Spinal cord (tissue), 10 donors: Measurements from ENCODE around the gene USP7. TPM values are rescaled to one million over a fixed set of nuclear protein-coding genes. Genes with fewer than 3 reads are reported as not detected.

Source experiments
- DNase-seq, 6 donors: peaks; one replicate each; pipeline versions ENCODE4 v3.0.0 to v3.0.0-alpha.2; 2013 to 2015; ENCODE audit warnings: low spot score in 6 of 6, low read depth in 4 of 6
- H3K27ac ChIP-seq: one replicate; pipeline ENCODE4 v1.5.1; 2013; ENCODE audit warnings: low read depth, low read length, control low read depth
- H3K27me3 ChIP-seq: one replicate; pipeline ENCODE4 v1.6.1; 2013; ENCODE audit warnings: low read length; ENCODE audit not compliant: control insufficient read depth, insufficient read depth
- H3K36me3 ChIP-seq: one replicate; pipeline ENCODE4 v1.6.1; 2013; ENCODE audit warnings: low read length; ENCODE audit not compliant: control insufficient read depth, insufficient read depth
- H3K4me1 ChIP-seq: one replicate; pipeline ENCODE4 v1.6.1; 2013; ENCODE audit warnings: low read length; ENCODE audit not compliant: control insufficient read depth, insufficient read depth
- H3K4me3 ChIP-seq: one replicate; pipeline ENCODE4 v1.5.1; 2013; ENCODE audit warnings: low read depth, low read length, control low read depth
- H3K9me3 ChIP-seq: one replicate; pipeline ENCODE4 v1.6.1; 2013; ENCODE audit warnings: low read length; ENCODE audit not compliant: control insufficient read depth, insufficient read depth
- WGBS: methylation state at CpG from one replicate; pipeline ENCODE4 v1.1.5; 2013; ENCODE audit warnings: missing lambda C conversion rate; ENCODE audit not compliant: insufficient coverage; 5-methylcytosine and 5-hydroxymethylcytosine counted together
- polyA plus RNA-seq, 2 donors: library from polyadenylated mRNA; unstranded; fragments of 120-200 nt; gene quantifications; one replicate each; pipeline ENCODE4 v1.2.1, GENCODE V29; 2013; ENCODE audit not compliant: insufficient read length in 2 of 2
- total RNA-seq, 2 donors: library from RNA; depleted of rRNA in 1 of 2; stranded (reverse); fragments of 120-200 nt in 1 of 2; fragments of >200 nt in 1 of 2; gene quantifications; one replicate each; pipeline versions ENCODE4 v1.2.3 to v1.2.4, GENCODE V29; 2013 to 2014
- donor health status: healthy.

Gene USP7
- total and polyA plus RNA-seq, 4 donors = 60.6 to 103 (median 95.3) TPM

DNA sequence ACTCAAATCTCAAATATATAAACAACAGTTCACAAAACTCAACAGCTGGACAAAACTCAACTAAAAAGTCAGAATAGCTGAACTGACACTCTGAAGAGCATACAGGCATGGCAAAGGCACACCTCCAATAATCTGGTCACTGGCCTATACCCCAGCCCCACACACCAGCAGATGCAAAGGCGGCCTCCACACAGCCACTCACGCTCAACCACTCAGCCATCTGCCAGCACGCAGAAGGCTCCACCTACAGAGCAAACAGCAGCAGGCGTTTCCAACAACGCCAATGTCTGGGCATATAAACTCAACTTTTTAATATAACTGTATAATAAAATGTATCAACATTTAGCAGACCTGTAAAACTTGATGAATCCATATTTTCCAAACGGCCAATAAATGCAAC lies 17.2 kb downstream of the USP7 start:
- DNase-seq = no peak
- Histone ChIP-seq H3K27me3 (no peaks in the 10 kb centered on the region), H3K36me3 (no peaks in the 10 kb centered on the region), H3K4me3 (no peak overlapping the region), H3K9me3 (no peaks in the 10 kb centered on the region), H3K4me1 (peaks cover 35% of the 10 kb centered on the region), H3K27ac (no peak overlapping the region)
- WGBS = 69% methylated on average over 2 of the region's 6 CpGs

DNA sequence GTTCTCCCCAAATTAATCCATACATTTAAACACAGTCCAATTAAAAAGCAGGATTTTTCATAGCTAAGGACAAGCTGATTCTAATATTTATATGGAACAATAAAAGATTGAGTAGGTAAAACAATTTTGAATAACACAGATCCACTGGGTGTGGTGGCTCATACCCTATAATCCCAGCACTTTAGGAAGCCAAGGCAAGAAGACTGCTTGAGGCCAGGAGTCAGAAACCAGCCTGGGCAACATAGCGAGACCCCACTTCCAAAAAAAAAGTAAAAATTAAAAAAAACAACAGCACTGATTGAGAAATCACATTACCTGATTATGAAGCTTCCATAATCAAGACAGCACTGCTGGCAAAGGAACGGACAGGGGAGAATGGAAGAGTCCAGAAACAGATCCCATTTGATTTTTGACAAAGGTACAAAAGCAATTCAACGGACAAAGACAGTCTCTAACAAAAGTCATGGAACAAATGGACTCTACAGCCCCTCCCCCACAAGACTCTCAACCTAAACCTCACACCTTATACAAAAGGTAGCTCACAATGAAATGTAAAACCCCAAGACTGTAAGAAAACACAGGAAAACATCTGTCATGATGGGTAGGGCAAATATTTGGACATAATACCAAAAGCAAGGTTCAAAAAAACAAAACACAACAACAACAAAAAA lies 17.9 kb downstream of the USP7 start:
- Histone ChIP-seq H3K9me3 (no peaks in the 10 kb centered on the region), H3K4me3 (no peak overlapping the region), H3K27me3 (no peaks in the 10 kb centered on the region), H3K27ac (no peak overlapping the region), H3K4me1 (peaks cover 30% of the 10 kb centered on the region), H3K36me3 (no peaks in the 10 kb centered on the region)
- no peak for DNase-seq
- WGBS = 100% methylated on average over 1 of the region's 3 CpGs

DNA sequence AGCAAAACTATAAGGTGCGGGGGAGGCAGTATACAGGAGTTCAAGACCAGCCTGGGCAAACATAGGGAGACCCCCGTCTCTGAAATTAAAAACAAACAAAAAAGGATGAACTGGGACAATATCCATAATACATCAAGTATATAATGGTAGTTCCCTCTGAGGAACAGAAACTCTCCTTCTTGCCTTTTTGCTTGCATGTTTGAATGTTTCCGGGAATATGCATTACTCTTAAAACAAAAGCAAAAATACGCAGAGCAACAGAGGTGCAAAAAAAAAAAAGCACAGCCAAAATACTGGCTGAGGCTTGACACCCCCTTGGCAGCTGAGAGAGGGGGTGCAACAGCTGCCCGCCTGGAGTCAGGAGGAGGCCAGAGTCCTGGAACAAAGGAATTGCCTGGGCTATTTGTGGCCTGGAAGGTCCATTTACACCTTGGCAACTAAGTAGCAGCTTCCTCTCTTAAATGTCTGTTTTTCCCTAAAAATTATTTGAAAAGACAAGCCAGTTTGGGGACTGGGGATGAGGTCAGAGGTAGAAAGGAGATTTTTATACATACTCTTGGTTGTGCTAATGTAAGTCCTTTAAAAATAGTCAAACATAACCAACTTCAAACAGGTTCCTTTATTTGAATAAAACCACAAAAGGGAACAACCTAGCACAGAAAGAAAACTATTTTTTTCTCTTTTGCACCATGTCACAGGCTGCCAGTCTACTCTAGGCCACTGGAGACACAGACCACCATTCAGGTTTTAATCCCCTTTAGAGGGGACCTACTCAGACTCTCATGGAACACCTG lies 19.5 kb downstream of the USP7 start:
- Histone ChIP-seq H3K9me3 (no peaks in the 10 kb centered on the region), H3K36me3 (no peaks in the 10 kb centered on the region), H3K27ac (no peak overlapping the region), H3K4me1 (peaks cover 23% of the 10 kb centered on the region), H3K27me3 (no peaks in the 10 kb centered on the region), H3K4me3 (no peak overlapping the region)
- DNase-seq = no peak
- WGBS = 50% methylated on average over 2 of the region's 5 CpGs

DNA sequence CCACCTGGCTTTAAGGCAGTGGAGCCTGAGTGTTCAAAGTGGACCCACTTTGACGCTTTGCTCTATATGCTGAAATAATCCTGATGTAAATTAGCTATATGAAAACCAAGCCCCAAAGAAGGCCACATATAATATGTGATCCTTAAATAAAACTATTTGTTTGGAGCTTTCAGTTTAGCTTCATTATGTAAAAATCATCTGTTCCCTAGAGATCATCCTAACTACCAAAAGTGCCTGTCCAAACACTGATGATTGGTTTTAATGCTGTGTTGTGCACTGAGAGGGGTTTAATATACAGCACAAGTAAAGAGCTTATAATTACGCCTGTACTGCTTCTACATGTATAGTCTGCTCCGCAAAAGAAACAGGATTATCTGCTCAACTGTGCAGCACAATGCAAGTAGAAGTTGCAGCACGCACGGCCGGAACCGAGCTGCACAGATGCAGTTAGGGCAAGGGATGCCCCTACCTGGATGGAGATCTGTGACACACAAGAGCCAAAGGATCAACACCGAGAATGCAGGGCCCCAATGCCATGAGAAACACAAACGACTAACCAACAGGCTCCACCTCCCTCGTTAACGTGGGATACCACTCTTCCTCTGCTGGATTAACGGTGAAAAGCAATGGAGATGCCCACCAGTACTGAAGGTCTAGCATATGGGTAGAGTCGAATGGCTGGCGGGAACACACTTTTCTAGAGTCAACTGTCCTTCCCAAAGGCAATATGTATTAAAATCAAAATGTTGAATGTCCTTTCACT lies 20.5 kb downstream of the USP7 start:
- no peaks in the 10 kb centered on the region for H3K9me3 ChIP-seq
- H3K27ac ChIP-seq = no peak overlapping the region
- no peaks in the 10 kb centered on the region for H3K27me3 ChIP-seq
- WGBS = 76% methylated on average over 6 of the region's 14 CpGs
- peaks cover 23% of the 10 kb centered on the region for H3K4me1 ChIP-seq
- H3K4me3 ChIP-seq = no peak overlapping the region
- peak in 1 of 6 donors; percentile 27 for DNase-seq
- no peaks in the 10 kb centered on the region for H3K36me3 ChIP-seq

DNA sequence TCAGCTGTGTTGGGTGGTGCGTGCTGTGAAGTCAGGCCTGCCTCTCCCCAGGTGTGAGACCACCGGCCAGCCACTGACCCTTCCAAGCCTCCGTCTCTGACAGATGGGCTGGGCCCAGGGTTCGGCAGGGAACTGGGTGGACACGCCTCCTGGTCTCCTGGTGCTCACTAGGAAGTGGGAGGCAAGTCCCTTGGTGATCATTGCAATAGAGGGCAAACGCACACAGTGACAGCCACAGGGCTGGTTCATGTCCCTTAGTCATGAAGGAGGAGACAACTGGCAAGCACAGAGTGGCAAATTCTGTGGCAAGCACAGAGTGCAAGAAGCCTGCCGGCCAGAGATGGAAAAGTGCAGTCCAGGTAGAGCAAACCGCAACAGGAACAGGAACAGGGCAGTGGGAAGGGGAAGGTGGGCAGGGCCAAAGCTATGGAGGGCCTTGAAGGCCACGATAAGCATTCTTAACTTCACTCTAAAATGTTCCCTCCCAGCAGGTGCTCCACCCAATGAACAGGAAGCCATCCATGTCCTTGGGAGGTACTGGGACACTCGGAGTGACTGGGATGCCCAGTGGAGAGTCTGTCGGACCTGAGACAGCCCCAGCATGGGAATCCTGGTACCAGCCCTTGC lies 21.9 kb downstream of the USP7 start:
- Histone ChIP-seq H3K27me3 (no peaks in the 10 kb centered on the region), H3K36me3 (no peaks in the 10 kb centered on the region), H3K9me3 (no peaks in the 10 kb centered on the region), H3K4me3 (no peak overlapping the region), H3K27ac (no peak overlapping the region), H3K4me1 (peaks cover 23% of the 10 kb centered on the region)
- DNase-seq = no peak
- WGBS = 81% methylated on average over 7 of the region's 11 CpGs

DNA sequence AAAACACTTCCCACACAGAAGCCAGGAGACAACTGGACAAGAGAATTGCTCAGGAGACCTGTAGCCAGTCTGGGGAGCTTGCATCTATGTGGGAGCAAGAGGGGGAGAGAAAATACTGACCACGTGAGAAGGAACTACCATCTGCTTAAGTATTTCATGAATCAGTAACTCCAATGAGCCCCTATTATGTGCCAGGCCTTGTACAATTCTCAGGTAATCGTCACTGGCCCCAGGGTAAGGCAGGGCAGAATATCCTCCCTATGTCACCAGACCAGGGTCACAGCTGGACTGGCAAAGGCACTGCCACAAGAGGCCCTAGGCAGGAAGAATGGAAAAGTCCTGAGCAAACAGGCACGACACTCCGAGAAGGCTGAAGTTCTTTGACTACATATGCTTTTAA lies 25.9 kb downstream of the USP7 start:
- Histone ChIP-seq H3K4me1 (peaks cover 16% of the 10 kb centered on the region), H3K4me3 (no peak overlapping the region), H3K27me3 (no peaks in the 10 kb centered on the region), H3K9me3 (no peaks in the 10 kb centered on the region), H3K36me3 (no peaks in the 10 kb centered on the region), H3K27ac (no peak overlapping the region)
- no peak for DNase-seq
- WGBS = 89% methylated on average over 1 of the region's 4 CpGs

DNA sequence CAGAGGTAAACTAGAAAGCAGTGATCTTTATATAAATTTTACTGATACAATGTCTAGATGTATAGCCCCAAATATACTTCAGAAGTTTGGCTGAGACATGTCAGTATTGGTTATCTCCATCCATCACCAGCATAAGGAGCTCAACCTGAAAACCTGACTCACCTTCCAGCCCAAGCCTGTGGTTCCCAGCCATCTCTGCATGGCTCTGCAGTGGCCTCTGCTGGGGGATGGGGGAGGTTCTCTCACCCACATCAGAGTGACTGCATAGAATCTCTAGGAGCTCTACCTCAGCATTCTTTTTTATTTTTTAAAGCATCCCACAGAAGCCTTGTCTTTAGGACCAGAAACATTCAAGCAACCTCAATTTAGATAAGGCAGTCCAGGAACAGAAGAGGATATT lies 27.3 kb downstream of the USP7 start:
- Histone ChIP-seq H3K9me3 (no peaks in the 10 kb centered on the region), H3K4me3 (no peak overlapping the region), H3K36me3 (no peaks in the 10 kb centered on the region), H3K4me1 (peaks cover 10% of the 10 kb centered on the region), H3K27me3 (no peaks in the 10 kb centered on the region), H3K27ac (no peak overlapping the region)
- peak in 2 of 6 donors; percentile 28 to 60 for DNase-seq

DNA sequence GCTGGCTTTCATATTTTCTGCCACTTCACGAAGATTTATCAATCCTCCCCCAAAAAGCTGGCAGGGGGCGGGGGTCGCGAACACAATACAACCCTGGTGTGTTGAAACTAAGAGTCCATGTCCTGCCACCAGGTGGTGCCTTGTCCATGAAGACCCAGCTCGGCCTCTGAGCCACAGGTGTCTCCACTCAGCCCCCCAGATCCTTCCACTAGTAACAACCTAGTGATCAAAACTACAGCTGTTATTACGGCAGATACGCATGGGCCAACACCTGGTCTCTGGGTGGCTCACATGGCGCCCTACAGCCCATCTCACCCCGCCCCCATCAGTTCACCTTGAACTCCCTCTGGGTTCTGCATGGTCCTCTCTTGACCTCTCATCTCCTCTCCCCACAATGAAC lies 27.7 kb downstream of the USP7 start:
- Histone ChIP-seq H3K36me3 (no peaks in the 10 kb centered on the region), H3K4me1 (peaks cover 10% of the 10 kb centered on the region), H3K4me3 (no peak overlapping the region), H3K27me3 (no peaks in the 10 kb centered on the region), H3K27ac (no peak overlapping the region), H3K9me3 (no peaks in the 10 kb centered on the region)
- WGBS = 80% methylated on average over 8 of the region's 9 CpGs
- DNase-seq = no peak

DNA sequence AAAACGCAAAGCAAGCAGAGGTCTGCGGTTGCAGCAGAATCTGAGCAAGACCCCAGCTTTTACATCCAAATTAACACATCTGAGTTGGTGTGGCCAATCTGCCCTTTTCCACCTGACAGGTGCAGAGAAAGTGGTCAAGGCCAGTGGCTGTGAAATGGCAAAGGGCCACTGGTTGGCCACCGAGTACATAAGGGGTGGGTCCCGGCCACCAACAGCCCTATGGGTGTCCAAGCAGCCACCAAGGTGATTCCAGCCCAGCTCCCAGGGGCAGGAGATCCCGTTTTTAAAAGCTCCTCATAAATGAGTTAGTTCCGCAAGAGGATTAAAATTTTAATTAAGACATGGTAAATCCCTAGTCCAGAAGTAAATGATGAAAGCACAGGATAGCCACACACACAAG lies 29.1 kb downstream of the USP7 start:
- H3K4me1 ChIP-seq = peaks cover 8% of the 10 kb centered on the region
- WGBS = 64% methylated on average over 4 of the region's 6 CpGs

More for the DNA sequence above, 29.1 kb downstream of the USP7 start:
- Histone ChIP-seq H3K36me3 (no peaks in the 10 kb centered on the region), H3K9me3 (no peaks in the 10 kb centered on the region), H3K27ac (no peak overlapping the region), H3K4me3 (no peak overlapping the region), H3K27me3 (no peaks in the 10 kb centered on the region)
- DNase-seq = no peak
